ENCODE results near the gene TNFSF8. TPM values are rescaled to one million over a fixed set of nuclear protein-coding genes. Genes with fewer than 3 reads are reported as not detected.

Gene TNFSF8
- total RNA-seq, 2 experiments from 2014 or later = 43.5 to 45.3 TPM

GRCh38 chr9:114911167-114911821, 19.1 kb downstream of the TNFSF8 start:
- CTCF ChIA-PET = interaction anchor here (0.9 to 3.6 kb wide), 5 partner anchors 55 to 230 kb away, joined by 3 to 25 read pairs (median 4); partner anchors contain the start of gene TEX48
- POLR2A ChIA-PET = interaction anchor here (1.3 kb wide), 1 partner anchor 17 kb away, joined by 3 read pairs; no protein-coding TSS in a partner anchor

DNA sequence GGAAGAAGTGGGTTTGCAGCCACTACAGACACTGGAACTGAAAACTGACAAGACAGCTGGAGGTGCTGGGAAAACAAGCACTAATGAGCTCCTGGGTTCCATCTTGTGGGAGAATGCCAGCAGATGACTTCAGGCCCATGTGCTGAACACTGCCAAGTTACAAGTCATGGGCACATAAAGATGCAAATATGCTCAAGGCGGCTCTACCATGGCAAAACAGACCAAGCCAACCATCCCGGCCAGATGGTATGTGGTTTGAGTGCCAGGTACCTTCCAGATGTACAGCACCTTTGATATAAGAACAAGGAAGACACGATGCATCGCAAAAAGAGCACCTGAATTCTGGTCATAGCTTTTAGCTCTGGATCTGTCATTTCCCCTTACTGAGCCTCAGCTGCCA, 19.9 kb downstream of the TNFSF8 start:
- ChIA-PET CTCF (interaction anchor here (0.9 to 3.6 kb wide), 8 partner anchors 8 to 231 kb away, joined by 3 to 25 read pairs (median 4); partner anchors contain the start of gene TEX48), POLR2A (interaction anchor here (1.0 to 1.3 kb wide), 2 partner anchors 18 to 97 kb away, joined by 3 read pairs; no protein-coding TSS in a partner anchor)

DNA sequence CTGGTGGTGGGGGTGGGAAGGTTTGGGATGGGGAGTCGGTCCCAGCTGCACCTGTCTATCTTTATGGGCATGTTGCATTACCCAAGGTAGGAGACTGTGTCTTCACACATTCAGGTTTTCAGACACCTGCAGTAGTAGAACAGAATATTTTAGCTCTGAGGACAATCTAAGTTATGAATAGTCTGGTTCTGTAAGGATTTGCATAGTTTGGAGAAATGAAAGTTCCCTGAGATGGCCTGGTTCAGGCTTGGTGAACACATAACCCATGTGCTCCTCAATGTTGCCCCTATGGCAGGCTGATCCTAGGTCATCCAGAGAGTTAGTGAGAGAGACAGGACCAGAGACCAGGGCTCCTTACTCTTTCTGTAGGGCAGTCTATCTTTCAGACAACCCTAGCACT, 20.7 kb downstream of the TNFSF8 start:
- ChIA-PET POLR2A (no interaction called here), CTCF (interaction anchor here (0.9 to 3.6 kb wide), 7 partner anchors 9 to 231 kb away, joined by 3 to 25 read pairs (median 4); partner anchors contain the start of gene TEX48)

DNA sequence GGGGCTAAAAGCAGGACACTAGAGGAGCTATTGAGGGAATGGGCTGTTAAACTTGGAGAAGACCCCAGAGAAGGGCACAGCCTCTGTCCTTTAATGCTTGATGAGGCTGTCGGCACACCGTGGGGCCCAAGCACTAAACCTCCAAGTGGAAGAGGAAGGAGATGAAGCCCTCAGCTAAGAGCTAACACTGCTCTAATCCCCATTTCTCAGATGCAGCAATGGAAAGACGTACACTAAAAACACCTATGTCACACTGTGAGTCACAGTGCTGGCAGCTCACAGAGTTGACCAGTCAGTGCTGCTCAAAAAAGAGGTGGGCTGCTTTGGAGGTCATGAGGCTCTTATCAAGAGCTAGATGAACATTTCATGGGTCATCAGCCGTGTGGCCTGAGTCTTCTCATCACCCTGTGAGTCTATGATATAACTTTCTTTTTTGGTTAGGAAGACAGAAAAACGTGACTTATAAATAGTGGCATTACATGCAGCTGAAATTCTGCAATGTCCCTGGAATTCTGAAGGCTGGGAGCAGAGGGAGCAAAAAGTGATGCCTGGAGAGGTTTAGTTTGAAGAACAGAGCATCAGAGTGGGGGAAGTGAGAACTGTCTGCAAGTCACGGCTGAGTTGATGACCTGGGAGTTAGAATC, 21.5 kb downstream of the TNFSF8 start:
- ChIA-PET CTCF (interaction anchor here (0.8 to 3.6 kb wide), 7 partner anchors 9 to 227 kb away, joined by 3 to 25 read pairs (median 4); partner anchors contain the start of gene TEX48), POLR2A (interaction anchor here (0.7 to 0.9 kb wide), 2 partner anchors 211 to 218 kb away, joined by 3 read pairs; no protein-coding TSS in a partner anchor)

GRCh38 chr9:114908104-114908622, 22.2 kb downstream of the TNFSF8 start:
- POLR2A ChIA-PET = interaction anchor here (0.9 kb wide), 1 partner anchor 217 kb away, joined by 3 read pairs; no protein-coding TSS in a partner anchor
- CTCF ChIA-PET = interaction anchor here (0.9 to 3.6 kb wide), 5 partner anchors 13 to 226 kb away, joined by 3 to 25 read pairs (median 4); partner anchors contain the start of gene TEX48

GRCh38 chr9:114906922-114907571, 23.3 kb downstream of the TNFSF8 start:
- CTCF ChIA-PET = interaction anchor here (0.7 to 3.3 kb wide), 20 partner anchors 8 to 246 kb away, joined by 3 to 36 read pairs (median 6); partner anchors contain the start of gene TEX48
- POLR2A ChIA-PET = interaction anchor here (1.3 kb wide), 1 partner anchor 21 kb away, joined by 7 read pairs; no protein-coding TSS in a partner anchor

DNA sequence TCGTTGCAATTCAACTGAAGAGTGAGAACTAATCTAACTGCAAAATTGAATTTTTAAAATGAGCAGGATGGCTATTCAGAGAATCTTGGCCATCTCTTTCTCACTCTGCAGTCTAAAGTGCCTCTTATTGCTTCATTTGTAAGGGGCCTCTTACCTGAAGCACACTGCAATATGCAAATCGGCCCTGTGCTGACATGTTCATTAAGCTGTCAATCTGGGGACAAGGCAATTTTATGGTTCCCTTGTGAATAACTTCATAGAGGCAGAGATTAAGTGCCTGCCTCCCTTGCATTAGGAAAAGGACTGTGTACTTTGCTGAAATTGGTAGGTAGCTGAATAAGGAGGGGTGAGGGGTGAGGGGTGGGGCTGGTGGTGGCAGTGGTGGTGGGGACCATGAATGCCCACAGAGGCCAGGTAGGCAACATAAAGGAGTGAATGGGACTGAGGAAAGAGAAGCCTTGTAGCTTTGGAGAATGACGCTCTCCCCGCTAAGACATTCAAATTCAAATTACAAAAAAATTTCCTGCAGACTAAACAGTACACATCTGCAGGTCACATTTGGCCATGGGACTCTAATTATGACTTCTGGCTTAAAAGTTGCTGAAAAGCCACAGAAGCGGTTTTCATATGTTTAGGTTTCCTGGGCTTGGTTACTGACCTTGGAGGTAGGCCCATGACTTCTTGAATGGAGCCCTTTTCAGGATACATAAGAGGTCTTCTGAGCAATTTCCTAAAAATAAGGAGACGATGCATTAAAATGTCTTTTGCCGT, 25.0 kb downstream of the TNFSF8 start:
- ChIA-PET POLR2A (no interaction called here), CTCF (interaction anchor here (1.7 to 3.3 kb wide), 4 partner anchors 15 to 223 kb away, joined by 6 to 36 read pairs (median 17); partner anchors contain the start of gene TEX48)

DNA sequence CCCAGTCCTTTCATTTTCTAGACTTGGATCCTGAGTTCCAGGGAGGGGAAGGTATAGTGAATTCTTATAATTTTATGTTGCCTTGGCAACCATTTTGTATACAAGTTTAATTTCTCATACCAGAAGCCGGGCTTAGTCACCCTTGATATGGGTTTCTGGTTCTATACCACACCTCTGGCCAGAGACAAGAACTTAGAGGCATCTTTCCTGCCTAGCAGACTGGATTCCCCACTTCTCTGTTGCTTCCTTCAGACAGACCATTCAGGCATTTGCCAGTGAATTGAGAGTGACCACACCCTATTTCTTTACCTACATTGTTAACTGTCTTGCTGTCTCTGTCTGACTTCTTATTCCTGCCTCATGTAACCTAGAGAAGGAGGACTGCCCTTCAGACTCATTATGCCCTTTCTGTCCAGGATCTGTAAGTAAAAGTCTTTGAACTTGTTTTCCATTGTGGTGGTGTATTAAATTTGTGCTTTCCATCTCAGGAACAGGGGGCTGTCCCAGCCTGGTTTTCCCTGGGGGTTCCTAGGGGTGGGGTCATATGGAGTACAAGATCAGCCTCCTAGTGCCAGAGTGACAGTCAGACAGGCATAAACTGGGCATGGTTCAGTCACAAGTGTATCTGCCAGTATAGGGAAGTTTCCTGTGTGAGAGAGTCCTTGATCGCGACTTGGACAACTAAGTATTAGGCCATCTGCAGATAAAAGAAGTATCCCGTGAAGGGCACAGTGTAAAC, 27.4 kb downstream of the TNFSF8 start:
- CTCF ChIA-PET = interaction anchor here (1.5 kb wide), 1 partner anchor 221 kb away, joined by 3 read pairs; the partner anchor contains the start of gene TEX48
- POLR2A ChIA-PET = no interaction called here

- POLR2A ChIA-PET = interaction anchor here (0.6 to 0.8 kb wide), 2 partner anchors 29 to 98 kb away, joined by 3 read pairs; partner anchors contain the start of gene TNFSF8
- CTCF ChIA-PET = interaction anchor here (2.5 kb wide), 1 partner anchor 165 kb away, joined by 7 read pairs; no protein-coding TSS in a partner anchor
Observed at GRCh38 chr9:114900942-114901802, 29.2 kb downstream of the TNFSF8 start.

GRCh38 chr9:114899995-114900394, 30.4 kb downstream of the TNFSF8 start:
- POLR2A ChIA-PET = interaction anchor here (0.6 to 0.8 kb wide), 2 partner anchors 11 to 30 kb away, joined by 3 to 4 read pairs; partner anchors contain the start of gene TNFSF8

GRCh38 chr9:114899461-114899860, 30.9 kb downstream of the TNFSF8 start:
- ChIA-PET CTCF (interaction anchor here (0.8 to 2.5 kb wide), 6 partner anchors 8 to 210 kb away, joined by 3 to 8 read pairs (median 4); no protein-coding TSS in a partner anchor), POLR2A (interaction anchor here (0.6 kb wide), 1 partner anchor 10 kb away, joined by 4 read pairs; no protein-coding TSS in a partner anchor)

More at GRCh38 chr9:114899995-114900394, 30.4 kb downstream of the TNFSF8 start:
- CTCF ChIA-PET = interaction anchor here (0.8 to 2.5 kb wide), 2 partner anchors 164 to 185 kb away, joined by 3 to 7 read pairs; no protein-coding TSS in a partner anchor

- ChIA-PET CTCF (interaction anchor here (1.2 to 2.5 kb wide), 6 partner anchors 8 to 217 kb away, joined by 3 to 8 read pairs (median 4); partner anchors contain the start of gene TEX48), POLR2A (interaction anchor here (1.1 kb wide), 1 partner anchor 19 kb away, joined by 3 read pairs; no protein-coding TSS in a partner anchor)
Observed at GRCh38 chr9:114898741-114899140, 31.6 kb downstream of the TNFSF8 start.

- ChIA-PET CTCF (no interaction called here), POLR2A (no interaction called here)
Observed at GRCh38 chr9:114897196-114897595, 33.2 kb downstream of the TNFSF8 start.

DNA sequence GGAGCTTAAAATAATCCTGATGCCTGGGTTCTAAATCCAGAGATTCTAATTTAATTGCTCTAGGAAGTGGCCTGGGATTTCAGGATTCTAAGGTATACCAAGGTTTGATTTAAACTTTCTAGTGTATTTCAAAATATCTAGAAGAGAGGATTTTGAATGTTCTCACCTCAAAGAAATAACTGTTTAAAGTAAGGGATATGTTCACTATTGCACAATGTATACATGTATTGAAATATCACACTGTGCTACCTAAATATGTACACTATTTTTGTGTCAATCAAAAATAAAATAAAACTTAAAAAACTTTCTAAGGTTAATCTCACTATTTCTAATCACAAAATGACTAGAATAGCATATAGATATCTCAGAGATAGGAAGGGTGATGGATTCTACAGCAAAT, 34.0 kb downstream of the TNFSF8 start:
- CTCF ChIA-PET = no interaction called here
- POLR2A ChIA-PET = no interaction called here

DNA sequence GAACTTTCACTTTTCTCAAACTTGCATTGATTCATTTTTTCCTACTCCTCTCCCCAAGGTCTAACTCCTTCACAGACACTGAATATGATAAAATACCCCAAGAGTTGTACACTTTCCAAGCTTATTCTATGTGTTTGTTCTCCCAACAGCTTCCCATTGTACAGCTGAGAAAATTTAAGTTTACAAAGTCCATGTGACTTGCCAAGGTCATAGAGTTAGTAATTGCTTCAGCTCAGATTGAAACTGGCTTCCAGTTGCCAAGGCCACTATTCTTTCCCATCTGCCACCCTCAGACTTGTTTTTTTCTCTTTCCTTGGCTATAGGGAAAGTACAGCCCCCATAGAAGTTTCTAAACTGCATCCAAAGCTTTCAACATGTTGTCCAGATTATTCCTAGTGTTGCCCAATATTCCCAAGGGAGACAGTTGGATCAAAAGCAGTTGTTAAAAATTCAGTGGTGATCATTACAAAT, 34.8 kb downstream of the TNFSF8 start:
- ChIA-PET CTCF (interaction anchor here (0.9 to 1.7 kb wide), 4 partner anchors 30 to 210 kb away, joined by 3 to 5 read pairs (median 4); no protein-coding TSS in a partner anchor), POLR2A (interaction anchor here (1.0 kb wide), 1 partner anchor 23 kb away, joined by 3 read pairs; no protein-coding TSS in a partner anchor)
